ENCODE results near the gene ENG.
"Not testable (repeated sequence)": the region's sequence is repeated elsewhere in the genome, so short reads cannot be mapped to it uniquely, and the experiment has no call there.

DNA sequence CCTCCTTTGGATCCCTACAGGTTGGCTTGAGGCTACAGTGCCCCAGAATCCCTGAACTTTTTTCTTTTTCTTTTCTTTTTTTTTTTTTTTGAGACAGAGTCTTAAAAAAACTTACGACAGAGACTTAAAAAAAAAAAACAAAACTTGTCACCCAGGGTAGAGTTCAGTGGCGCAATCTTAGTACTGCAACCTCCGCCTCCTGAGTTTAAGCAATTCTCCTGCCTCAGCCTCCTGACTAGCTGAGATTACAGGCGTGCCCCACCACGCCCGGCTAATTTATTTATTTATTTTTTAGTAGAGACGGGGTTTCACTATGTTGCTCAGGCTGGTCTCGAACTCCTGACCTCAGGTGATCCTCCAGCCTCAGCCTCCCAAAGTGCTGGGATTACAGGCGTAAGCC, 73.5 kb downstream of the ENG start:
- not testable (repeated sequence) for TF ChIP-seq EP300 (IDR thresholded peaks at IDR 0.05); ZFP36 (IDR thresholded peaks at IDR 0.05; ENCODE audit: borderline replicate concordance, partially characterized antibody); CHD2 (IDR thresholded peaks at IDR 0.05; ENCODE audit: low read length, partially characterized antibody)
- TF ChIP-seq, protein P1, sequence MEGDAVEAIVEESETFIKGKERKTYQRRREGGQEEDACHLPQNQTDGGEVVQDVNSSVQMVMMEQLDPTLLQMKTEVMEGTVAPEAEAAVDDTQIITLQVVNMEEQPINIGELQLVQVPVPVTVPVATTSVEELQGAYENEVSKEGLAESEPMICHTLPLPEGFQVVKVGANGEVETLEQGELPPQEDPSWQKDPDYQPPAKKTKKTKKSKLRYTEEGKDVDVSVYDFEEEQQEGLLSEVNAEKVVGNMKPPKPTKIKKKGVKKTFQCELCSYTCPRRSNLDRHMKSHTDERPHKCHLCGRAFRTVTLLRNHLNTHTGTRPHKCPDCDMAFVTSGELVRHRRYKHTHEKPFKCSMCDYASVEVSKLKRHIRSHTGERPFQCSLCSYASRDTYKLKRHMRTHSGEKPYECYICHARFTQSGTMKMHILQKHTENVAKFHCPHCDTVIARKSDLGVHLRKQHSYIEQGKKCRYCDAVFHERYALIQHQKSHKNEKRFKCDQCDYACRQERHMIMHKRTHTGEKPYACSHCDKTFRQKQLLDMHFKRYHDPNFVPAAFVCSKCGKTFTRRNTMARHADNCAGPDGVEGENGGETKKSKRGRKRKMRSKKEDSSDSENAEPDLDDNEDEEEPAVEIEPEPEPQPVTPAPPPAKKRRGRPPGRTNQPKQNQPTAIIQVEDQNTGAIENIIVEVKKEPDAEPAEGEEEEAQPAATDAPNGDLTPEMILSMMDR (IDR thresholded peaks at IDR 0.05) = not testable (repeated sequence)
- TF ChIP-seq, protein P2, sequence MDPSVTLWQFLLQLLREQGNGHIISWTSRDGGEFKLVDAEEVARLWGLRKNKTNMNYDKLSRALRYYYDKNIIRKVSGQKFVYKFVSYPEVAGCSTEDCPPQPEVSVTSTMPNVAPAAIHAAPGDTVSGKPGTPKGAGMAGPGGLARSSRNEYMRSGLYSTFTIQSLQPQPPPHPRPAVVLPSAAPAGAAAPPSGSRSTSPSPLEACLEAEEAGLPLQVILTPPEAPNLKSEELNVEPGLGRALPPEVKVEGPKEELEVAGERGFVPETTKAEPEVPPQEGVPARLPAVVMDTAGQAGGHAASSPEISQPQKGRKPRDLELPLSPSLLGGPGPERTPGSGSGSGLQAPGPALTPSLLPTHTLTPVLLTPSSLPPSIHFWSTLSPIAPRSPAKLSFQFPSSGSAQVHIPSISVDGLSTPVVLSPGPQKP (IDR thresholded peaks at IDR 0.05; ENCODE audit: low read depth, low read length) = not testable (repeated sequence)
